Measurements from ENCODE around the gene CD58. TPM values are rescaled to one million over a fixed set of nuclear protein-coding genes. Genes with fewer than 3 reads are reported as not detected.

The CD58 gene
- total and polyA plus RNA-seq, 2 of the 4 experiments (the other 2 are of a cell fraction) = 5.4 to 5.7 TPM

- Histone ChIP-seq H3K23ac (ENCODE audit: low read depth, low read length) (no peak overlapping the region), H3K79me1 (ENCODE audit: low read depth in 1 of 2, low read length in 2 of 2) (no peaks in the 10 kb centered on the region), H4K91ac (ENCODE audit: insufficient read depth, low read depth, low read length) (no peak overlapping the region), H2BK15ac (ENCODE audit: low read depth, low read length) (no peak overlapping the region), H3K4me1 (ENCODE audit: control insufficient read depth, insufficient read depth, low read length) (no peaks in the 10 kb centered on the region), H3K27ac (ENCODE audit: insufficient read depth, low read length) (no peak overlapping the region), H2BK5ac (ENCODE audit: low read depth, low read length, poor library complexity, severe bottlenecking) (no peak overlapping the region), H2AK9ac (replicated peaks; ENCODE audit: low read depth, low read length, poor library complexity) (no peak overlapping the region), H3K4me3 (ENCODE audit: insufficient read depth, low read depth, low read length) (no peak overlapping the region), H2AFZ (replicated peaks; ENCODE audit: low read length, poor library complexity) (no peak overlapping the region), H3K14ac (replicated peaks; ENCODE audit: low read depth, low read length) (no peak overlapping the region), H3K9me3 (ENCODE audit: control insufficient read depth, insufficient read depth, low read length) (no peaks in the 10 kb centered on the region; the same call in 1 of the 2 replicates), H2AK5ac (ENCODE audit: low read depth, low read length) (no peak overlapping the region), H3K9ac (ENCODE audit: low read depth, low read length) (no peak overlapping the region), H3K18ac (ENCODE audit: low read depth, low read length) (no peak overlapping the region), H4K20me1 (ENCODE audit: insufficient read depth, low read length) (no peaks in the 10 kb centered on the region), H3K36me3 (ENCODE audit: control insufficient read depth, insufficient read depth, low read length) (no peaks in the 10 kb centered on the region), H4K5ac (ENCODE audit: low read depth, low read length) (no peak overlapping the region), H2BK120ac (ENCODE audit: low read depth, low read length) (no peak overlapping the region), H3K27me3 (ENCODE audit: control insufficient read depth, insufficient read depth, low read length) (no peaks in the 10 kb centered on the region), H3K4me2 (ENCODE audit: low read depth, low read length) (no peak overlapping the region), H3K9me1 (ENCODE audit: insufficient read depth, low read length) (no peaks in the 10 kb centered on the region), H2BK20ac (ENCODE audit: low read depth, low read length) (no peak overlapping the region), H3K4ac (ENCODE audit: low read depth, low read length) (no peak overlapping the region), H3K56ac (ENCODE audit: extremely low read depth, insufficient read depth, low read length) (no peak overlapping the region), H4K8ac (ENCODE audit: low read depth in 2 of 2, low read length in 2 of 2) (no peak overlapping the region)
- no CpG with 5 or more reads among the region's 8 CpGs for WGBS, 2 experiments (ENCODE audit: extremely low coverage in 2 of 2, insufficient read length in 1 of 2)
- CTCF ChIA-PET = interaction anchor here (1.1 to 2.1 kb wide), 2 partner anchors 16 to 60 kb away, joined by 4 to 12 read pairs; no protein-coding TSS in a partner anchor
- ATAC-seq (ENCODE audit: low read depth) (no peak; the same call in 1 of the 2 replicates), DNase-seq (no peak)
- POLR2A ChIA-PET (ENCODE audit: unreplicated experiment) = interaction anchor here (0.8 kb wide), 1 partner anchor 10 kb away, joined by 3 read pairs; no protein-coding TSS in a partner anchor
- intact Hi-C loops (cut with micrococcal nuclease) (no loop called here), in situ Hi-C loops (cut with MboI; ENCODE audit: low sequenced_read_pairs) (no loop called here), dilution Hi-C loops (cut with HindIII; ENCODE audit: low sequenced_read_pairs, unreplicated experiment) (no loop called here)
- no TSS peak for BruUV-seq (replicated peaks)
- TF ChIP-seq RCOR1 (IDR thresholded peaks at IDR 0.05; ENCODE audit: insufficient replicate concordance, low read length) = no peak
- no peak for TF ChIP-seq POLR2A (IDR thresholded peaks at IDR 0.05; ENCODE audit: low read depth, low read length)
- TF ChIP-seq CHD1 (IDR thresholded peaks at IDR 0.05; ENCODE audit: low read depth, low read length) = no peak
- TF ChIP-seq CEBPB (IDR thresholded peaks at IDR 0.05; ENCODE audit: low read depth, low read length) = no peak
- TF ChIP-seq SMC3 (IDR thresholded peaks at IDR 0.05; ENCODE audit: low read depth, low read length) = no peak
- TF ChIP-seq MXI1 (IDR thresholded peaks at IDR 0.05; ENCODE audit: borderline replicate concordance, low read depth, low read length) = no peak
- no peak for TF ChIP-seq ELK1 (IDR thresholded peaks at IDR 0.05; ENCODE audit: borderline replicate concordance, low read depth, low read length)
- TF ChIP-seq USF2 (IDR thresholded peaks at IDR 0.05; ENCODE audit: low read depth, low read length) = no peak
- no peak for TF ChIP-seq MAZ (IDR thresholded peaks at IDR 0.05; ENCODE audit: borderline replicate concordance, low read depth, low read length)
- TF ChIP-seq MAFK (IDR thresholded peaks at IDR 0.05; ENCODE audit: low read depth, low read length) = no peak
- no peak for TF ChIP-seq NFE2L2 (IDR thresholded peaks at IDR 0.05; ENCODE audit: low read depth, low read length)
- no peak for TF ChIP-seq RFX5 (IDR thresholded peaks at IDR 0.05; ENCODE audit: low read depth, low read length)
- TF ChIP-seq CTCF (conservative IDR thresholded peaks at IDR 0.05; ENCODE audit: low read depth, low read length) = no peak
- TF ChIP-seq RAD21 (IDR thresholded peaks at IDR 0.05; ENCODE audit: low read length) = no peak
- TF ChIP-seq FOS (IDR thresholded peaks at IDR 0.05; ENCODE audit: low read depth, low read length) = no peak
Measured at GRCh38 chr1:116514708-116515525, 55.9 kb downstream of the CD58 start.
